Activated CD4-positive, alpha-beta T cell treated with anti-CD3 and anti-CD28 coated beads for 36 hours (primary cell): ENCODE data around the gene MTCL1. TPM values are rescaled to one million over a fixed set of nuclear protein-coding genes. Genes with fewer than 3 reads are reported as not detected.

Experiments used
- ATAC-seq: fragments of 200-7000 bp; cut with Tn5 transposase; one replicate; pipeline ENCODE4 v1.10.0; 2021; ENCODE audit warnings: mild to moderate bottlenecking, moderate library complexity
- CTCF ChIA-PET: fragments of 350-600 bp; sonication (Branson Sonifier 250); formaldehyde crosslinking; loops from one replicate; lab custom pipeline; 2021; ENCODE audit warnings: antibody characterized with exemption; lab: Charles Lee
- POLR2A ChIA-PET: fragments of 350-600 bp; sonication (Branson Sonifier 250); formaldehyde crosslinking; loops from one replicate; lab custom pipeline; 2021; ENCODE audit warnings: antibody characterized with exemption, inconsistent platforms; lab: Charles Lee
- DNase-seq: peaks from one replicate; pipeline ENCODE4 v3.0.0-alpha.2; 2020
- H3K27ac Mint-ChIP-seq: one replicate; pipeline ENCODE4 v1.8.0; 2021; ENCODE audit warnings: mixed read lengths
- H3K27me3 Mint-ChIP-seq: one replicate; pipeline ENCODE4 v1.8.0; 2021; ENCODE audit warnings: mixed read lengths
- H3K36me3 Mint-ChIP-seq: one replicate; pipeline ENCODE4 v1.8.0; 2021; ENCODE audit warnings: low read depth, mixed read lengths
- H3K4me1 Mint-ChIP-seq: one replicate; pipeline ENCODE4 v1.8.0; 2021; ENCODE audit warnings: mixed read lengths
- H3K4me3 Mint-ChIP-seq: one replicate; pipeline ENCODE4 v1.8.0; 2021; ENCODE audit warnings: mild to moderate bottlenecking, moderate library complexity, mixed read lengths
- H3K9me3 Mint-ChIP-seq: one replicate; pipeline ENCODE4 v1.8.0; 2021; ENCODE audit warnings: low read depth, mixed read lengths
- intact Hi-C, 2 experiments: fragments of 100-400 bp; cut with DNase I in 1 of 2; cut with micrococcal nuclease in 1 of 2; formaldehyde crosslinking; loops; one replicate each; pipeline versions ENCODE4 v1.14.2 to v1.15.1; 2022 to 2024; cut with DNase I, micrococcal nuclease
- total RNA-seq, 2 experiments: library from RNA; stranded (reverse); gene quantifications; one replicate each; pipeline ENCODE4 v1.2.3, GENCODE V29; 2021

The MTCL1 gene
- total RNA-seq, 2 experiments from 2014 or later: 0.14 to 0.35 TPM

GRCh38 chr18:8703781-8704301 is 1.5 kb upstream of the MTCL1 start:
- Mint-ChIP-seq H3K27me3 (peaks cover 48% of the 10 kb centered on the region), H3K4me1 (peaks cover 12% of the 10 kb centered on the region), H3K4me3 (peak overlapping the region; percentile 80), H3K36me3 (no peaks in the 10 kb centered on the region), H3K27ac (no peak overlapping the region), H3K9me3 (no peaks in the 10 kb centered on the region)
- CTCF ChIA-PET: interaction anchor here (0.5 to 1.8 kb wide), 4 partner anchors 50 to 969 kb away, joined by 3 to 7 read pairs (median 4); no protein-coding TSS in a partner anchor
- DNase-seq: no peak
- POLR2A ChIA-PET: no interaction called here
- no peak for ATAC-seq
- intact Hi-C loops: loop anchor here (1.0 to 10.0 kb wide), 5 partner anchors 433 to 1209 kb away; partner anchors contain the start of genes ANKRD12 (in 1 of the 2), PPP4R1 (in 1 of the 2) and TWSG1 (in 1 of the 2)

- POLR2A ChIA-PET: no interaction called here
- no peaks in the 10 kb centered on the region for H3K36me3 Mint-ChIP-seq
- H3K4me3 Mint-ChIP-seq: peak overlapping the region; percentile 80
- peaks cover 47% of the 10 kb centered on the region for H3K27me3 Mint-ChIP-seq
- DNase-seq (peak; percentile 90), ATAC-seq (peak; percentile 98)
- H3K4me1 Mint-ChIP-seq: peaks cover 12% of the 10 kb centered on the region
- CTCF ChIA-PET: interaction anchor here (0.5 to 1.8 kb wide), 4 partner anchors 51 to 968 kb away, joined by 3 to 7 read pairs (median 4); no protein-coding TSS in a partner anchor
- no peak overlapping the region for H3K27ac Mint-ChIP-seq
- H3K9me3 Mint-ChIP-seq: no peaks in the 10 kb centered on the region
- intact Hi-C loops: loop anchor here (1.0 to 10.0 kb wide), 9 partner anchors 95 to 1208 kb away; partner anchors contain the start of genes TWSG1 (in 2 of the 2), ANKRD12 (in 1 of the 2), PPP4R1 (in 1 of the 2) and PTPRM (in 1 of the 2)
Measured at GRCh38 chr18:8704361-8705237, 757 bp upstream of the MTCL1 start.

GRCh38 chr18:8705961-8706790 is 820 bp downstream of the MTCL1 start:
- ChIA-PET CTCF (interaction anchor here (0.6 to 0.8 kb wide), 2 partner anchors 9 to 95 kb away, joined by 3 read pairs; no protein-coding TSS in a partner anchor), POLR2A (no interaction called here)
- H3K36me3 Mint-ChIP-seq: no peaks in the 10 kb centered on the region
- peak overlapping the region; percentile 79 for H3K4me3 Mint-ChIP-seq
- peaks cover 43% of the 10 kb centered on the region for H3K27me3 Mint-ChIP-seq
- peaks cover 12% of the 10 kb centered on the region for H3K4me1 Mint-ChIP-seq
- DNase-seq (peak; percentile 44), ATAC-seq (no peak)
- H3K9me3 Mint-ChIP-seq: no peaks in the 10 kb centered on the region
- H3K27ac Mint-ChIP-seq: no peak overlapping the region
- intact Hi-C loops: loop anchor here (1.0 to 10.0 kb wide), 8 partner anchors 97 to 1207 kb away; partner anchors contain the start of genes TWSG1 (in 2 of the 2), ANKRD12 (in 1 of the 2), PTPRM (in 1 of the 2) and RAB12 (in 1 of the 2)

GRCh38 chr18:8706791-8707555 is 1.6 kb downstream of the MTCL1 start:
- DNase-seq (peak; percentile 20), ATAC-seq (no peak)
- Mint-ChIP-seq H3K4me3 (peak overlapping the region; percentile 79), H3K27me3 (peaks cover 40% of the 10 kb centered on the region), H3K27ac (no peak overlapping the region), H3K9me3 (no peaks in the 10 kb centered on the region), H3K4me1 (peaks cover 12% of the 10 kb centered on the region), H3K36me3 (no peaks in the 10 kb centered on the region)
- ChIA-PET POLR2A (interaction anchor here (0.6 kb wide), 1 partner anchor 679 kb away, joined by 5 read pairs; no protein-coding TSS in a partner anchor), CTCF (interaction anchor here (0.5 to 0.8 kb wide), 4 partner anchors 9 to 276 kb away, joined by 3 read pairs; no protein-coding TSS in a partner anchor)
- intact Hi-C loops: loop anchor here (5.0 to 10.0 kb wide), 3 partner anchors 438 to 1140 kb away; partner anchors contain the start of genes PTPRM (in 1 of the 2) and TWSG1 (in 1 of the 2)

GRCh38 chr18:8707556-8708300 is 2.4 kb downstream of the MTCL1 start:
- H3K27me3 Mint-ChIP-seq: peaks cover 38% of the 10 kb centered on the region
- CTCF ChIA-PET: interaction anchor here (0.5 to 0.8 kb wide), 4 partner anchors 8 to 440 kb away, joined by 3 read pairs; no protein-coding TSS in a partner anchor
- H3K36me3 Mint-ChIP-seq: no peaks in the 10 kb centered on the region
- H3K27ac Mint-ChIP-seq: no peak overlapping the region
- POLR2A ChIA-PET: interaction anchor here (0.6 kb wide), 1 partner anchor 678 kb away, joined by 5 read pairs; no protein-coding TSS in a partner anchor
- no peaks in the 10 kb centered on the region for H3K9me3 Mint-ChIP-seq
- H3K4me3 Mint-ChIP-seq: peak overlapping the region; percentile 79
- no peak for ATAC-seq
- peaks cover 12% of the 10 kb centered on the region for H3K4me1 Mint-ChIP-seq
- DNase-seq: no peak
- intact Hi-C loops: loop anchor here (5.0 to 10.0 kb wide), 3 partner anchors 437 to 1140 kb away; partner anchors contain the start of genes PTPRM (in 1 of the 2) and TWSG1 (in 1 of the 2)

GRCh38 chr18:8708670-8709069 is 3.3 kb downstream of the MTCL1 start:
- intact Hi-C loops: loop anchor here (5.0 to 10.0 kb wide), 3 partner anchors 436 to 1141 kb away; partner anchors contain the start of genes PTPRM (in 1 of the 2) and TWSG1 (in 1 of the 2)
- no peak overlapping the region for H3K4me3 Mint-ChIP-seq
- H3K27me3 Mint-ChIP-seq: peaks cover 30% of the 10 kb centered on the region
- H3K9me3 Mint-ChIP-seq: no peaks in the 10 kb centered on the region
- ATAC-seq (no peak), DNase-seq (no peak)
- no peaks in the 10 kb centered on the region for H3K36me3 Mint-ChIP-seq
- H3K27ac Mint-ChIP-seq: no peak overlapping the region
- H3K4me1 Mint-ChIP-seq: peaks cover 12% of the 10 kb centered on the region
- ChIA-PET CTCF (interaction anchor here (0.7 kb wide), 1 partner anchor 24 kb away, joined by 3 read pairs; no protein-coding TSS in a partner anchor), POLR2A (no interaction called here)

GRCh38 chr18:8709248-8710059 is 4.1 kb downstream of the MTCL1 start:
- Mint-ChIP-seq H3K4me3 (no peak overlapping the region), H3K36me3 (no peaks in the 10 kb centered on the region), H3K9me3 (no peaks in the 10 kb centered on the region), H3K4me1 (peaks cover 6% of the 10 kb centered on the region), H3K27me3 (peaks cover 27% of the 10 kb centered on the region), H3K27ac (no peak overlapping the region)
- ATAC-seq: no peak
- no peak for DNase-seq
- intact Hi-C loops: loop anchor here (5.0 to 10.0 kb wide), 3 partner anchors 435 to 1142 kb away; partner anchors contain the start of genes PTPRM (in 1 of the 2) and TWSG1 (in 1 of the 2)
- ChIA-PET CTCF (interaction anchor here (0.7 to 1.0 kb wide), 2 partner anchors 13 to 25 kb away, joined by 3 read pairs; no protein-coding TSS in a partner anchor), POLR2A (no interaction called here)

GRCh38 chr18:8711736-8712135 is 6.4 kb downstream of the MTCL1 start:
- CTCF ChIA-PET: no interaction called here
- Mint-ChIP-seq H3K4me1 (peaks cover 2% of the 10 kb centered on the region), H3K9me3 (no peaks in the 10 kb centered on the region), H3K27ac (no peak overlapping the region), H3K4me3 (no peak overlapping the region), H3K36me3 (no peaks in the 10 kb centered on the region), H3K27me3 (peaks cover 26% of the 10 kb centered on the region)
- ATAC-seq (no peak), DNase-seq (no peak)
- POLR2A ChIA-PET: no interaction called here
- intact Hi-C loops: no loop called here

- H3K4me3 Mint-ChIP-seq: no peak overlapping the region
- intact Hi-C loops: no loop called here
- H3K4me1 Mint-ChIP-seq: no peaks in the 10 kb centered on the region
- CTCF ChIA-PET: interaction anchor here (0.7 to 1.4 kb wide), 2 partner anchors 17 to 734 kb away, joined by 3 read pairs; no protein-coding TSS in a partner anchor
- H3K36me3 Mint-ChIP-seq: no peaks in the 10 kb centered on the region
- ATAC-seq: no peak
- H3K9me3 Mint-ChIP-seq: no peaks in the 10 kb centered on the region
- H3K27me3 Mint-ChIP-seq: peaks cover 18% of the 10 kb centered on the region
- H3K27ac Mint-ChIP-seq: no peak overlapping the region
- POLR2A ChIA-PET: no interaction called here
- no peak for DNase-seq
Measured at GRCh38 chr18:8713691-8714090, 8.3 kb downstream of the MTCL1 start.
